Natural killer cell (primary cell): ENCODE measurements around the gene ARHGAP42. TPM values are rescaled to one million over a fixed set of nuclear protein-coding genes. Genes with fewer than 3 reads are reported as not detected.

ENCODE experiments used
- ATAC-seq, 3 donors: fragments of 150-1000 bp in 2 of 3; fragments of 200-7000 bp in 1 of 3; cut with Tn5 transposase; 1 replicate in 1 of 3; 2 replicates in 2 of 3; pipeline ENCODE4 v1.10.0; 2021; ENCODE audit warnings: mild to moderate bottlenecking in 2 of 3, moderate library complexity in 2 of 3
- DNase-seq, 2 donors: peaks; one replicate each; pipeline versions ENCODE4 v3.0.0 to v3.0.0-alpha.2; 2013 to 2021; ENCODE audit warnings: mixed read lengths in 1 of 2
- H3K27ac ChIP-seq: one replicate; pipeline ENCODE4 v1.5.1; 2013; ENCODE audit warnings: mild to moderate bottlenecking, low read length
- H3K27me3 ChIP-seq: one replicate; pipeline ENCODE4 v1.6.1; 2013; ENCODE audit warnings: low read length; ENCODE audit not compliant: control insufficient read depth, insufficient read depth
- H3K36me3 ChIP-seq: one replicate; pipeline ENCODE4 v1.6.1; 2013; ENCODE audit warnings: low read length; ENCODE audit not compliant: control insufficient read depth, insufficient read depth
- H3K4me1 ChIP-seq: one replicate; pipeline ENCODE4 v1.6.1; 2013; ENCODE audit warnings: low read length; ENCODE audit not compliant: control insufficient read depth, insufficient read depth
- H3K4me3 ChIP-seq: one replicate; pipeline ENCODE4 v1.5.1; 2013; ENCODE audit warnings: low read length
- H3K9me3 ChIP-seq: one replicate; pipeline ENCODE4 v1.6.1; 2013; ENCODE audit warnings: low read length; ENCODE audit not compliant: control insufficient read depth, insufficient read depth
- H3K27ac Mint-ChIP-seq, 2 donors: one replicate each; pipeline ENCODE4 v1.8.0; 2022; ENCODE audit warnings: mild to moderate bottlenecking in 2 of 2, mixed read lengths in 2 of 2, moderate library complexity in 1 of 2
- H3K27me3 Mint-ChIP-seq, 2 donors: one replicate each; pipeline ENCODE4 v1.8.0; 2022; ENCODE audit warnings: low read depth in 2 of 2, mixed read lengths in 2 of 2
- H3K36me3 Mint-ChIP-seq: one replicate; pipeline ENCODE4 v1.8.0; 2022; ENCODE audit warnings: mixed read lengths
- H3K4me1 Mint-ChIP-seq, 2 donors: one replicate each; pipeline ENCODE4 v1.8.0; 2022; ENCODE audit warnings: mixed read lengths in 2 of 2
- H3K4me3 Mint-ChIP-seq: one replicate; pipeline ENCODE4 v1.8.0; 2022; ENCODE audit warnings: mild to moderate bottlenecking, moderate library complexity, mixed read lengths
- H3K9me3 Mint-ChIP-seq, 2 donors: one replicate each; pipeline ENCODE4 v1.8.0; 2022; ENCODE audit warnings: mixed read lengths in 2 of 2
- CTCF ChIP-seq: fragments of 200-600 bp; IDR thresholded peaks from one replicate; pipeline ENCODE4 v1.8.0; 2022; ENCODE audit warnings: antibody characterized with exemption
- WGBS: methylation state at CpG from one replicate; pipeline ENCODE4 v1.1.7; 2013; ENCODE audit warnings: missing lambda C conversion rate; ENCODE audit not compliant: insufficient coverage; 5-methylcytosine and 5-hydroxymethylcytosine counted together
- intact Hi-C: fragments of 100-400 bp; cut with micrococcal nuclease; formaldehyde crosslinking; loops from one replicate; pipeline ENCODE4 v1.14.2; 2022
- total RNA-seq, 4 donors: library from RNA; stranded (reverse); fragments of 120-200 nt in 1 of 4; gene quantifications; one replicate each; pipeline versions ENCODE4 v1.2.3 to v1.2.4, GENCODE V29; 2013 to 2022

Gene ARHGAP42
- total RNA-seq, 3 donors from 2014 or later (not counting 1 experiment from before 2014, with no cell fraction given) = 6.0 to 7.6 (median 6.4) TPM

GRCh38 chr11:100673063-100673462 is 14.0 kb upstream of the ARHGAP42 start:
- DNase-seq (no peak), ATAC-seq (no peak)
- Histone ChIP-seq H3K4me1 (no peaks in the 10 kb centered on the region), H3K4me3 (no peak overlapping the region), H3K27me3 (no peaks in the 10 kb centered on the region), H3K9me3 (no peaks in the 10 kb centered on the region), H3K36me3 (no peaks in the 10 kb centered on the region), H3K27ac (no peak overlapping the region)
- WGBS = 57% methylated on average over 1 of the region's 1 CpG
- Mint-ChIP-seq H3K27me3 (peaks cover 8 to 23% of the 10 kb centered on the region in 2 donors), H3K36me3 (no peaks in the 10 kb centered on the region), H3K4me1 (no peaks in the 10 kb centered on the region), H3K9me3 (no peaks in the 10 kb centered on the region), H3K27ac (no peak overlapping the region), H3K4me3 (no peak overlapping the region)
- intact Hi-C loops = no loop called here
- no peak for TF ChIP-seq CTCF

- no peaks in the 10 kb centered on the region for H3K9me3 ChIP-seq
- H3K27ac ChIP-seq = no peak overlapping the region
- no peaks in the 10 kb centered on the region for H3K4me1 ChIP-seq
- Mint-ChIP-seq H3K4me3 (no peak overlapping the region), H3K4me1 (no peaks in the 10 kb centered on the region), H3K27me3 (peaks cover 8 to 13% of the 10 kb centered on the region in 2 donors), H3K27ac (no peak overlapping the region), H3K9me3 (no peaks in the 10 kb centered on the region), H3K36me3 (no peaks in the 10 kb centered on the region)
- no peak for DNase-seq
- no peaks in the 10 kb centered on the region for H3K36me3 ChIP-seq
- no peaks in the 10 kb centered on the region for H3K27me3 ChIP-seq
- no peak for TF ChIP-seq CTCF
- intact Hi-C loops = no loop called here
- no peak for ATAC-seq
- WGBS = 86% methylated on average over 4 of the region's 7 CpGs
- H3K4me3 ChIP-seq = no peak overlapping the region
Measured at GRCh38 chr11:100674212-100674611, 12.9 kb upstream of the ARHGAP42 start.

- Mint-ChIP-seq H3K4me3 (no peak overlapping the region), H3K27me3 (peaks cover 8 to 12% of the 10 kb centered on the region in 2 donors), H3K4me1 (peaks cover 1 to 2% of the 10 kb centered on the region in 2 donors), H3K27ac (no peak overlapping the region), H3K36me3 (no peaks in the 10 kb centered on the region), H3K9me3 (no peaks in the 10 kb centered on the region)
- H3K9me3 ChIP-seq = no peaks in the 10 kb centered on the region
- H3K27me3 ChIP-seq = no peaks in the 10 kb centered on the region
- 91% methylated on average over 4 of the region's 4 CpGs for WGBS
- DNase-seq (no peak), ATAC-seq (no peak)
- intact Hi-C loops = no loop called here
- no peak overlapping the region for H3K4me3 ChIP-seq
- no peak overlapping the region for H3K27ac ChIP-seq
- TF ChIP-seq CTCF = no peak
- H3K4me1 ChIP-seq = no peaks in the 10 kb centered on the region
- H3K36me3 ChIP-seq = no peaks in the 10 kb centered on the region
Measured at GRCh38 chr11:100675115-100675650, 11.9 kb upstream of the ARHGAP42 start.

- no peak overlapping the region for H3K27ac Mint-ChIP-seq
- WGBS = 89% methylated on average over 4 of the region's 4 CpGs
- Histone ChIP-seq H3K27ac (no peak overlapping the region), H3K9me3 (no peaks in the 10 kb centered on the region), H3K36me3 (no peaks in the 10 kb centered on the region), H3K4me1 (peaks cover 10% of the 10 kb centered on the region), H3K27me3 (no peaks in the 10 kb centered on the region), H3K4me3 (no peak overlapping the region)
- H3K4me3 Mint-ChIP-seq = no peak overlapping the region
- H3K36me3 Mint-ChIP-seq = no peaks in the 10 kb centered on the region
- H3K4me1 Mint-ChIP-seq = peaks cover 15% of the 10 kb centered on the region in 2 donors
- intact Hi-C loops = no loop called here
- DNase-seq (no peak), ATAC-seq (no peak)
- H3K9me3 Mint-ChIP-seq = no peaks in the 10 kb centered on the region
- TF ChIP-seq CTCF = no peak
- H3K27me3 Mint-ChIP-seq = peaks cover 8 to 12% of the 10 kb centered on the region in 2 donors
Measured at GRCh38 chr11:100676901-100677300, 10.2 kb upstream of the ARHGAP42 start.
